COLO829 (cell line): ENCODE results near the gene PRKN.

ENCODE experiments used
- DNase-seq: peaks from one replicate; pipeline ENCODE4 v3.0.0; 2012; ENCODE audit warnings: low spot score

Gene PRKN

DNA sequence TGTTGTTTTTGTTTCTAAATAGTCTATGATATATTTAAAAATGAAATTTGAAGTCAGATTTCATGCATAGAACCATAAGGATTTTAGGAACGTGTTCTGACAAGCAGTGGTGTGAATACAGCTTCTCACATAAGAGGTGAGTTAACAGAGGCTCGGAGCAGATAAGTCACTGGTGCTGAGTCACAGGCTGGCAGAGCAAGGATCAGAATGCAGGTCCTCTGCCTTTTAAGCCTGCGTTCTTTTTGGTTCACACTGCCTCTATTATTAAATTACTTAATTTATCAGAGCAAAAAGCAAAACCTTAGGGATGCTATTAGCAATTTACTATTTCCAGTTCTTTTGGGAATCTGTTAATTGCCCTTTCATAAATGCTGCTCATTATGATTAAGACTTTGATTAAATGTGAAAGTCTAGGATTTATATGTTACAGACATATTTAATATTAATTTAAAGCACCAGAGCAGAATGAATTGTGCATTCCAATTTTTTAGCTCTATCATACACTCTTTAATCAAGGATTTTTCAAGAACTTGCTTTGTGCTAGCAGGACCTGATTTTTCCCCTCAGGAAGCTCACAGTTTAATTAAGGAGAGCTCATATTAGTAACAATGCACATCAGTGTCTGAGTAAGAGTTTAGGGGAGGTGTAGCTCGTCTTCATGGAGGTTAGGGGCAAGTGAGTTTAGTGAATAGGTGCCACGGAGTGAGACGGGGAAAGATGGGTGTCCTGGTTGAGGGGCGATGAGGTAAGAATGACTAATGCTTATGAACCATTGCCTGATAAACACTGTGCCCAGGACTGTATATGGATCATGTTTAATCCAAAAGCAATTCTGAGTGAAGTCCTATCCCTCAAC, 1241.0 kb downstream of the PRKN start:
- peak; percentile 17 for DNase-seq

DNA sequence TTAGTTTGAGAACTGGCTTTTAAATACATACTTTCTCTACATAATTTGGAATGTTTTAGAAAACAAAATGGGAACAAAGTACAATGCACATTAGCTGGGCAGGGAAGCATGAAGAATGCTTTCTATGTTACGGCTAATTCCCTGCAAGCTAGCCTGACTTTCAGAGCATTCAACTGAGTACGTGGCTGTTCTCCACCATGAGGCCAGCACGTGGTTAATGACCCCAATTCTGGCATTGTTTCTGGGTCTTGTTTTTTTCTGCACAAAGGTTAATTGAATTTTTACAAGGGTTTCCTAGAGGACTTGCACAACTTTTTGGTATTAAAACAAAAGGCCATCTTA, 1245.1 kb downstream of the PRKN start:
- peak; percentile 42 for DNase-seq

DNA sequence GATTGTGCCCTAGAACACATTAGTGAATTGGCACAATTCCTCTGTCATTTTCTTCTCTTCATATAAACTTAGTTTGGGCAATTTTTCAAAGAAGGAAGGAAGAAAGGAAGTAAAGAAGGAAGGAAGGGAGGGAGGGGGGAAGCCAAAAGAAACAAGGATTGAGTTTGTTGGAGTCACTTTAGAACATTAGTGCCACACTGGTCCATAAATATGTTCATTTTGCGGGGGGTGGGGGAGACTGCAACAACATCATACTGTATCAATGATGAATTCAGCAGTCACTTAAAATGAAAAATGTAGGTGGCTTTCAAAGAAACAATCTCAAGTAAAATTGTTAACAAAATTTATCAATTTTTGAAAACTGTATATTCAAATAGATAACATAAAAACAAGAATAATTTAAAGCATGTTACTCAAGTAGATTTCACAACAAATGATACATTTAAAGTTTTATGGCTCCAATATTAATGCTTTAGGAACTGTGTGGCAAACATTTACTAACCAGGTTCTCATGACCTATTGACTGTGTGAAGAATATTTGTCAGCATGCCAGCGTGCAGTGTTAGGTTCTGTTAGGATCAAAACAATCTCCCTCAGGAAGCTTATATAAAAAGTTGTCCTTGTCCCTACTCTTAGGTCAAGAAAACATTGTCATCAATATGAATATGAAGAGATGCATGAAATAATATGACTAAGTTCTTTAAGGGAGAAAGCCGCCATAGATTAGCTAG, 1245.6 kb downstream of the PRKN start:
- peak; percentile 8 for DNase-seq

DNA sequence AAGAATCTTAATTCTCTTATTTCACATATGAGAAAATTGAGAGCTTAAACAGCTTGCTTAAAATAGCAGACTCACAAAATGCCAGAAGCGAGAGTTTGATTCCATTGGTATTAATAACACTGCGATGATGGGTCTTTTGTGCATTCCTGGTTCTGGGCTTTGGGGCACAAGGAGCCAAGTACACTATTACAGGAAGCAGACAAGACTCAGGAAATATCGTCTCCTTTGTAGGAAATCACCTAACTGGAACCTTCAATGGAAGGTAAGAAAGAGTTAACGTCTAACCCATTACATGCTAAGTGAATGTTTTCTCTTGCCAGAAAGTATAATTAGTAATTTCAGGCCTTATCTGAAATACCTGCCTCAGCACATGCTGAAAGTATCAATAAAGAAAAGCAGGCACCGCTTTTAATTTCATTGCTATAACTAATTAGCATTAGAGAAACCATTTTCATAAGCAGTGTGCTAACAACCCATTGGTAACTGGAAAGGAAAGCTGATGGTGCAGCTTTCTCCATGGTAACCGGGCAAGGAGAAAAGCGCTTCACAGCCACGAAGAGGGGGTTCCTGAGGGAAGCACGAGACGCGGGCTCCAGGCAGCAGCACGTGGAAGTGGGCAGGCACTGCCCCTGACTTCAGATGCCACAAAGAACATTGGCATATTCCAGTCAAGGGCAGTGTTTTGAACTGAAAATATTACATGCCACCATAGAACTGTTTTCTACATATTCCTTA, 1247.0 kb downstream of the PRKN start:
- DNase-seq = no peak

DNA sequence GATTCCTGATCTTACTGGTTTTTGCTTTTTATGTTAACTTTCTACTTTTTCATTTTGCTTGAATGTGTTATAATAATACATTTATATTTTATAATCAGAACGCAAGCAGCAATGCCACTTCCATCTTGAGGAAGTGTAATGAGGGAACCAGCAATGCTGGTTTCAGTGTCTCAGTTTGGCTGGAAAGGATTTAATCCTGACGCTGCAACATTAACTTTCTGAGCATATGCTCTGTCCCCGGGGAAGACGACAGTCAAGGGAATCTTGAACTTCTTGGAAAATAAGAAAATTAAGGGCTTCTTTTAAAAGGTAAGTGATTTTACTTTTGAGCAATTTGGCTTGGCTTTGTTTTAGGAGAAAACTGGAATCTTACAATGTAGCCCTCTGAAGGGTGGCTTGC, 1248.2 kb downstream of the PRKN start:
- no peak for DNase-seq

DNA sequence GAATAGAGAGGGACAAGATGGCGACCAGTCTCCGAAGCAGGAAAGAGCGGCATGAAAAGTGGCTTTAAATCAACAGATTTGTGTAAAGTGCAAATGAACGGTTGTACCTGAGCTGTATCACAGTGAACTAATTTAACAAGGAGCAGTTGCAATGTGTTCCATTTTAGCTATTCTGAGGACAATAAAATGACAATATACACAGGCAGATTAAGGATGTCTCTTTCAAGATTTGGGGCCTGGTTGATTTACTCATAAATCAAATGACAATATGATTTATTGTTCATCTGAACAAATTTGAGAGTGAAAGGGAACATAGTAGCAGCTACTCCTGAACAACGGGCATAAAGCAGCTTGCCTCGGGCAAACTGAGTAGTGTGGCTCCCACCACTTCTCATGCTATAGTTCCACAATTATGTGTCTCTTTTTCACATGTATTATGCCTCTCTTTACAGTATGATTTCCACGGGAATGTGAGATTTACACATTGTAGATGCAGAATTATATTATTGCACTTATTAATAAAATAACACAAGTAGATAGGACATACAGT, 1249.6 kb downstream of the PRKN start:
- peak; percentile 7 for DNase-seq

DNA sequence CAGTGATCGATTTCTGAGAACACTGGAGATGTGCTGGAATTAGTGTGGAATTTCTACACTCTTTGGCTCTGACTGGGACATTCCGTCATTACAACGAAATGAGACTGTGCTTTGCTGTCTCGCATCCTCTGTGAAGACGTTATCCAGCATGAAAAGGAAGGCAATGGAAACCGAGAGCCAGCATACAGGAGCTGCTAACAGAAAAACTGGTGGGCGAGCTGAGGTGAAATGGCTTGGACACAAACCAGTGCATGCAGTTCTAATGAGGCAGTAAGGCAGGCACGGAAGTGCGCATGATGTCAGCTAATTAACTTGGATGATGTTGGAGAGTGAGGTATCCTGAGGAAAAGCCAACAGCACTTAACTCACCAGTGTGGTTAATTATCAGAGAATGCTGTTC, 1250.9 kb downstream of the PRKN start:
- DNase-seq = no peak

DNA sequence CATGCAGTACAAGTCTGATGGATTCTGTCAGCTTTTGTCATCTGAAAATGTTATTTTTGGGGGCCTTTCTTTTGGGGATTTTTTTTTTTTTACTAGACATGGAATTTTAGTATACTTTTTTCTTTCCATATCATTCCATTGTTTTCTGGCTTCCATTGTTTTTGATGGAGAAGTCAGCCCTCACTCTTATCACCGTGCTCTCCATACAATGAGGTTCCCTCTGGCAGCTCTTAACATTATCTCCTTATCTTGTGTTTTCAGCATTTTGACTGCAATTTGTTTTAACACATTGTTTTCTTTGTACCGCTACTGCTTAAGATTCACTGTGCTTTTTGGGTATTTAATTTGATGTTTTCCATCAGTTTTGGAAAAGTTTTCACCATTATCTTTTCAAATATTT, 1262.2 kb downstream of the PRKN start:
- no peak for DNase-seq

DNA sequence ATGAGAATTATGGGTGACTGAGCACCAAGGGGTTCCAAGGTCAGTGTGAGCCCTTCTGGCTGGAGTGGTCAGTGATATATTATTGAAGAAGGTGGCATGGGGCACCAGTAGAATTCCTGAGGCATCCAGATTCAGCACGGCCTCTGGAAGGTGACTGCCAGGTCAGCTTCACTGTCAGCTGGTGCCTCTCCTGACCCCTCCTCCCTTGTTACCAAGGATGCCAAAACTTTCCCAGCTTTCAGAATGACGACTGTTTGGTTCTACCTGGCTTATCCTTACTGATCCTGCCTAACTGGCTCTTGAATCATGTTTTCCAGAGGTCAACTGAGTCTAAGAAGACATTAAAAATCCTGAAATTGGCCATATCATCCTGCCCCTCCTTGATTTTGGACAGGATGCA, 1264.5 kb downstream of the PRKN start:
- DNase-seq = no peak

DNA sequence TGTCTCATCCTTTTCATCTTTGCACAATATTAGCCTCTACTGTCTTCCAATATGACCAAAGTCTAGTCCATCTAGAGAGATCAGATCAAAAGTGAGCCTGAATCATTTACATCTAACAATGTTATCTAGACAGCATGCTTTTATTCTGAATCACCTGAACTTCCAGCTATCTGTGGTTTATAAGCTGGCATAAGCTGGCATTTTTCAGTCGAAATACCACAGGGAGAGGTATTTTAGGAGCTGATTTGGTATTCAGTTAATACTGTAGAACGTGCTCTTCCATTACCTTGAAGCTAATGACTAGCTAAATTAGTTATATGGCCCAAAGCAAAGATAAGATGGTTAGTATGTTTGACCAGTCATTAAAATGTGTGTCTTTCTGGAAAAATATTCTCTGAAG, 1265.4 kb downstream of the PRKN start:
- DNase-seq = no peak

DNA sequence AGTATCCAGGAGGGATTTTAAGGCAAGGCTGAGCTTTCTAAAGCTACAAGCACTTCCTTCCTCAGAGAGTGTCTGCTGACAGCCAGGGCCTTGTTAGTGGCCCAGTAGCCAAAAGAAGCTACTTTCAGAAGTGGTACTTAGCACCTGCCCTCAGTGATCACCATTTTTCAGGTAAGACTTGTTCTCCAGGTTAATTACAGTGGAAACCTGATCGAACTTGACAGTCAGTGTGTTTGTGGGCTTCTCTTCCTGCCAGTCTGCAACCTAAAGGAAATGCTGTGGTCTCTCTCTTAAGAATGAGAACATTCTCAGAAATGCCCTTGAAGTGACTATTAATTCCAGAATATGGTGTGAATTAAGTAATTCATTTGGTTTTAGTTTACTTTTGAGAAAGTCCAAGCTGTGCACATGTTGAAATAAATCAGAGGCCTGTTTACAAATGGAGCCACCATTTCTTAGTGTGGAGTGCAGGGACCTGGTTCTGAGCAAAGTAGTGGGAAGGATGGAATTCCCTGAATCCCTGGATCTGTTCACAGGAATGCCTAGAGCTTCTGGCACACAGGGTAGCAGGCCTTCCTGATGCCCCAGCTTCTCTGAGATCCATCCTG, 1268.5 kb downstream of the PRKN start:
- no peak for DNase-seq

DNA sequence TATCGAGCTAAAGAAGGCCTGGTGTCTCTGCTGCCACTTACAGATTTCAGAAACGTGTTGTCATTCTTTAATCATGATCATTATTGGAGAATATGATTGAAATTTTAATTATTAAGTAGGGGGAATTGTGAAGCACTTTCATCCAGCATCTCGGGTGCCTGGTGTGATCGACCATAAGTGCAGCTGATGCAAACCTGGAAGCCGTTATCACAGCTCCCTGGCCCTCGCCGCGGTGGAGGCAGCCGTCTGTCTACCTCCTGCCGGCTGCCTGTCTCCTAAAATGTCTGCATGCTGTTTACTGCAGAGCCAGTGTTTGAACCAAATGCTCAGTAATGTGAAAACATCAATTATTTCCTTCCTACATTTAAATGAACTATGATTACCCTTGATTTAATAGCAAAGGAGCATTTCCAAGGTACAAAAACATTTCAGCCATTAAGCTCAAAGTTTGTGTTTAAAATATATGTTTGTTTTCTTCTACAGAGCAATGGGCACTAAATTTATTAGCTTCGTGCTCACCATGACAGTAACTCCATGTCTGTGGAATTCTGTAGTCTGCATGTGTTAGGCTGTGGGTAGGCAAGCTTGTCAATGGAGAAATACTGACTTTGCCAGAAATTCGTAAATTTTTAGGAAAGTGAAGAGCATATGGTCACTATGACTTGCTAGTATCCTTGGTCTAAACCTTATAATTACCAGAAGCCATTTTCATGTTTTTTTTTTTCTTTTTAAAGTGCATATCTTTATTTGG, 1269.2 kb downstream of the PRKN start:
- DNase-seq = no peak

DNA sequence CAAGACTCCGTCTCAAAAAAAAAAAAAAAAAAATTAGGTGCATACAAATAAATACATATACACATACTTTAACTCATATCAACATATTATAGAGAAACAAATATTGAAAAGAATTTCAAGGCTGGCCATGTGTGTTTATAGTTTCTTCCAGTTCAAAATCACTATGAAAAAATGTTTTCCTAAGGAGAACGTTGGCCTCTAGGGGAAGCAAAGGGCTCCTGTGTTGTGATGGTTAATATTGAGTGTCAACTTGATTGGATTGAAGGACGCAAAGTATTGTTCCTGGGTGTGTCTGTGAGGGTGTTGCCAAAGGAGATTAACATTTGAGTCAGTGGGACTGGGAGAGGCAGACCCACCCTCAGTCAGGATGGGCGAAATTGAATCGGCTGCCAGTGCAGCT, 1271.7 kb downstream of the PRKN start:
- DNase-seq = no peak

DNA sequence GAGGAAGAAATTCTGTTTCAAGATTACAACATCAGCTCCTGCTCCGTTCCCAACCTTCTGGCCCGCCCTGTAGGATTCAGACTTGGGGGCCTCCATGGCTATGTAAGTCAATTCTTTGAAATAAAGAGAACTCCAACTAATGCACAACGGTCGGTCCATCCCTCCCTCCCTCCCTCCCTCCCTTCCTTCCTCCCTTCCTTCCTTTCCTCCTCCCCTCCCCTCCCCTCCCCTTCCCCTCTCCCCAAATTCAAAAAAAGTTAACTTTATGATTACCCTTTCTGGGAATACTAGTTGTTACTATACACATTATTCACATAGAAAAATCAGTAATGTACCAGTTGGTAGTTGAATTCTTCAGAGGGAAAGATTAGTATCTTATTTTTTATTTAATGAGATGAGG, 1274.0 kb downstream of the PRKN start:
- DNase-seq = no peak

DNA sequence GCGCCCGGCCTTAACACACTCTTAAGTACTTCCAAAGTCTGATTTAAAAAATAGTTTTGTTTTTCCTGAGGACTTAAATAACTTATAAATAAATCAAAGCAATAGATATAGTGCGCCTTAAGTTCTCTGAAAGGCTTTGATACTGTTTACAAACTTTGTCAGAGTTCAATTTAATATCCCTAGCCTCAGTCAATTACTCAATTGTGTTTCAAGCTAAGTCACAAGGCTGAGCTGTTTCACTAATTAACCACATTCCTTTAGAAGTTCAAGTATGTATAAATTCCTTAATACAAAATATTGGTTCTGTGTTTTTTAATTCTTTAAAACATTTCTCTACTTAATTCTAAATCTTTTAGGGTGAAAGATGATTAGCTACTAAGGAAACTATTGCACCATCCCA, 1275.3 kb downstream of the PRKN start:
- peak; percentile 18 for DNase-seq

DNA sequence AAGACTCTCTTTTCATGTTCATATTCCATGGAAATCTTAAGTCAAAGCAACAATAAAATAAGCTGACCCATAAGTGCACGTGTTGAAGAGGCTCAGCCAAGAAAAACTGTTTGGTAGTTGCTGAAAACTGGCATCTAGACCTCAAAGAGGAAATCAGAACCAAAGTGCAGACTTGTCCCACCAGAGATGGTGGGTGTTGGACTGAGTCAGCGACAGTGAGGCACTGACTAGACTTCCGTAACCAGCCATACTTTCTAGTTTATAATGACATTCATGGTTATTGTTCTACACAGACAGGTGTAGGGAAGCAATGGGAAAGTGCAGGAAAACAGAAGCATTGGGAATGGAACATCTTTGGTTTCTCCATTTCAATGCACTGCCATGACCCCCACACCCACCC, 1278.0 kb downstream of the PRKN start:
- no peak for DNase-seq

DNA sequence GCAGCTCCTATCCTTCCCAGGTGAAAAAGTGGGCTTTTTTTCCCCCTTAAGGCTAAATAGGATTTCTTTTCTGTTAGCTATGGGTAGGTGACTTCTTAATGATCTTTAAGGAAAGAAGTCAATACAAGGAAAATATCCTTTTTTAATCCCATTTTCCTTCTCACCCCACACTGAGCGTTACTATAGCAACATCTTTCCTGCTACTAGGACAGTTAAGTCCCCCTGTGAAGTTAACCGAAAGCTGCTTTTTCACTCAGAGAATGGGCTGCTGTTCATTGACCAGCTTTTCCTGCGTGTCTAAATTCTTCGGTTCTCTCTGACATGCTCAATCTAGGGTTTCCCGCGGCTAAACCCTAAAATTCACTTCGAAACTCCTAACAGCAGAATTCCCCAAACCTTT, 1280.6 kb downstream of the PRKN start:
- DNase-seq = no peak

DNA sequence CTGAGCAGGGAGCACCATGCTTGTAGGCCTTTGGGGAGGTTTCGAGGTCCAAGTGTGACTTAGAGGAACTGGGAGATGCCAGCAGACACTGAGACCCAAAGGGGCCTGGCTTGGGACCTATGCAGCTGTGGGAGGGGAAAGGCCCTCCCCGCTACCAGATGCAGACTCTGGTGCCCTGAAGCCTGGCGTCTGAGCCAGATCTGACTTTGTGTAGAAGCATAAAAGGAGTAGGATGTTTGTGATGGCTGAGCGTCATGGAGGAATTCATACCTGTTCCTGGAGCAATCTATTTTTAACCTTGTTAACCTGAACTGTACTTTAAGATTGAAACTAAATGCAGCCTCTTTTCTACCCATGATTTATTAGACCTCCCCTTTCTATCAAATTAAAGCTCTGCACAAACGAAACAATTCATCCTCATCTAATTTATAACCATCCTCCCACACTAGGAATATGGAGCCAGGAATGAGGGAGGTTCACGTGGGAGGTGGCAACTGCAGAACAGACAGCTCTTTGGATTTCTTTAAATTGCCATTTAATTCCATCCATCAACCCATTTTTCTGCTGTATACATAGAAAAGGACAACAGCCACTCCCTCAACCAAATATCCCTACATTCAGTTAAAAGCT, 1281.2 kb downstream of the PRKN start:
- peak; percentile 15 for DNase-seq

DNA sequence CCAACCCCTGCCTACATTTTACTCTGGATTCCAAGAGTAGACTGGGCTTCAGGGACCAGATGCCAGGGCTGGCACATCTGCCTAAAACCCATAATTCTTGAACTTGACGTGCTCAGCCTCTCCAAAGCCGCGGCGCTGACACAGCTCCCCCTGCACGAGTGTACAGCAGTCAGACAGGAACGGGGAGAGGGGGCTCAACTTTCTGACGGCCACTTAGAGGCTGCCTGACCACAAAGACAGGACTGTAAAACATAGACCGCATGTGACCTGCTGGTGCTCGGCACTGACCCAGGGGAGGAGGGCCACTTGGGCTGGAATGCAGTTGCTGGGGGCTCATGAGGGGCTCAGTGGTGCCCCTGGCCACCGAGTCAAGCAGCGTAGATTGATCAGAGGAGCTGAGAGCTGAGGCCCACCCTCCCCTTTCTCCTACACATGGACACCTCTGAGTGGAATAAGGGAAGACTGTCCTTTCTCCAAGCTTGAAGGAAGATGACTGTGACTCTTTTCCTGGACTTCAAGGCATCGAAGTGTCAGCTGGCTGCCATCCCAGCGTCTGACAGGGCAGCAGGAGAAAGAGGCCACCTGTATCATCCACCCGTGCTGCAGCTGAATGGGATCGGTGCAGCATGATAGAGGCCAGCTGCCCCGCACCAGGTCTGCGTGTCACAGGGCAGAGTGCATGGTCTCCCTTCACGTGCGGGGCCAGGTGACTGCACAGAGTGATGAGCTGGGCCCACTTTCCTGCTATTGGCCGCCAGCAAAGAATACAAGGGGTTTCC, 1282.4 kb downstream of the PRKN start:
- no peak for DNase-seq

DNA sequence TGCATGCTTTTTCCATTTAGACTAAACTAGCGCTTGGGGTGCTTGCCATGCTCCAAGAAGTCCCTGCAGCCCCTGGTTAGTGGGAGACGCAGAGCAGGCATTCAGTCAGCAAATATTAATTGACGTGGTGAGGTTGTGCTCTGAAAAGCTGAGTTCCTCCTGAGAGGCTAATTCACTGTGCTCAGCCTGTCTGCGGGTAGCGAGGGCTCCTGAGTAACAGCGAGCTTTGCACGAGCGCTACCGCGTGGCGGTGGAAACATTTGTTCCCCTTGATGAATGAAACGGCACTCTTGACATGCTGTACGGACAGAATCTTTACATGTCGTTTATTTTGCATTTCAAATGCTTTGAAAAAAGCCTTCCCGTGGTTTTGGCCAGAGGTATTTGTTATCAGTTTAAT, 1283.1 kb downstream of the PRKN start:
- no peak for DNase-seq
